SK-N-SH (cell line): ENCODE data around the gene ARHGAP20.

Source experiments
- RAD21 ChIP-seq: IDR thresholded peaks from 2 replicates; pipeline ENCODE4 v1.6.1; 2012; ENCODE audit warnings: mild to moderate bottlenecking, low read length
- TF ChIP-seq, protein P1 (sequence below): fragments of 200-600 bp; sonication (generic); IDR thresholded peaks from 2 replicates; pipeline ENCODE4 v1.6.1; 2017; ENCODE audit warnings: antibody characterized with exemption, mild to moderate bottlenecking, moderate library complexity

DNA sequence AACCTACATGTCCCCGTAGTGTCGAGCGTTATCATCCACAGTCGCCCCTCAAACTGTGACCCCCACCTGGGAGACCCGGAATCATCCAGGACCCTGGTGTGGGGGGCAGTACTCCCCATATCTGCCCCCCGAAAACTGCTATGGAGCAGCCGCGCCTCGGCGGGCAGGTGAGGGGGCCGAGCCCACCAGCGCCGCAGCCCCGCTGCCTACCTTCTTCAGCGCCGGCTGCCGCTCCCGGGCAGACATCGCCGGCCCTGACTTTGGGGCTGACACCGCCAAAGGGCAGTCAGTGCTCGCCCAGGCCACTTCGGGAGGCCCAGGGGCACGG, 825 bp downstream of the ARHGAP20 start:
- TF ChIP-seq, protein P1, sequence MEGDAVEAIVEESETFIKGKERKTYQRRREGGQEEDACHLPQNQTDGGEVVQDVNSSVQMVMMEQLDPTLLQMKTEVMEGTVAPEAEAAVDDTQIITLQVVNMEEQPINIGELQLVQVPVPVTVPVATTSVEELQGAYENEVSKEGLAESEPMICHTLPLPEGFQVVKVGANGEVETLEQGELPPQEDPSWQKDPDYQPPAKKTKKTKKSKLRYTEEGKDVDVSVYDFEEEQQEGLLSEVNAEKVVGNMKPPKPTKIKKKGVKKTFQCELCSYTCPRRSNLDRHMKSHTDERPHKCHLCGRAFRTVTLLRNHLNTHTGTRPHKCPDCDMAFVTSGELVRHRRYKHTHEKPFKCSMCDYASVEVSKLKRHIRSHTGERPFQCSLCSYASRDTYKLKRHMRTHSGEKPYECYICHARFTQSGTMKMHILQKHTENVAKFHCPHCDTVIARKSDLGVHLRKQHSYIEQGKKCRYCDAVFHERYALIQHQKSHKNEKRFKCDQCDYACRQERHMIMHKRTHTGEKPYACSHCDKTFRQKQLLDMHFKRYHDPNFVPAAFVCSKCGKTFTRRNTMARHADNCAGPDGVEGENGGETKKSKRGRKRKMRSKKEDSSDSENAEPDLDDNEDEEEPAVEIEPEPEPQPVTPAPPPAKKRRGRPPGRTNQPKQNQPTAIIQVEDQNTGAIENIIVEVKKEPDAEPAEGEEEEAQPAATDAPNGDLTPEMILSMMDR, result no peak
- TF ChIP-seq RAD21, result no peak
